SK-N-SH treated with all-trans-retinoic acid at 6 μM for 48 hours (cell line): ENCODE measurements around the gene PRKAG2.

Experiments used
- BACH2 ChIP-seq: fragments of 250-450 bp; sonication (Bioruptor Pico); IDR thresholded peaks from 2 replicates; pipeline ENCODE4 v1.9.0; 2021; ENCODE audit warnings: mild to moderate bottlenecking, borderline replicate concordance
- ISL1 ChIP-seq: fragments of 250-450 bp; sonication (Bioruptor Pico); IDR thresholded peaks from 2 replicates; pipeline ENCODE4 v2.1.2; 2022; ENCODE audit warnings: mild to moderate bottlenecking, moderate library complexity
- PPARA ChIP-seq: fragments of 250-450 bp; sonication (Bioruptor Pico); IDR thresholded peaks from 2 replicates; pipeline ENCODE4 v1.5.0; 2020; ENCODE audit warnings: mild to moderate bottlenecking, borderline replicate concordance
- RARB ChIP-seq: fragments of 250-450 bp; sonication (Bioruptor Pico); IDR thresholded peaks from 2 replicates; pipeline ENCODE4 v1.8.0; 2021; ENCODE audit warnings: mild to moderate bottlenecking, moderate library complexity
- TOX ChIP-seq: fragments of 250-450 bp; sonication (Bioruptor Pico); IDR thresholded peaks from 2 replicates; pipeline ENCODE4 v1.8.0; 2021; ENCODE audit warnings: mild to moderate bottlenecking, moderate library complexity, borderline replicate concordance
- ZC3H10 ChIP-seq: fragments of 250-450 bp; sonication (Bioruptor Pico); IDR thresholded peaks from 2 replicates; pipeline ENCODE4 v1.5.1; 2021; ENCODE audit warnings: mild to moderate bottlenecking, moderate library complexity
- ZFP3 ChIP-seq: fragments of 250-450 bp; sonication (Bioruptor Pico); IDR thresholded peaks from 2 replicates; pipeline ENCODE4 v1.5.0; 2020; ENCODE audit warnings: mild to moderate bottlenecking, moderate library complexity
- ZFP30 ChIP-seq: fragments of 450-650 bp; formaldehyde crosslinking; IDR thresholded peaks from 2 replicates; pipeline ENCODE4 v1.5.0; 2022; ENCODE audit warnings: mild to moderate bottlenecking, moderate library complexity
- ZNF8 ChIP-seq: fragments of 450-650 bp; formaldehyde crosslinking; IDR thresholded peaks from 2 replicates; pipeline ENCODE4 v1.5.0; 2020; ENCODE audit warnings: mild to moderate bottlenecking, moderate library complexity
- TF ChIP-seq, protein P1 (sequence below): fragments of 250-450 bp; sonication (Bioruptor Pico); IDR thresholded peaks from 2 replicates; pipeline ENCODE4 v1.5.0; 2020; ENCODE audit warnings: mild to moderate bottlenecking, moderate library complexity
- TF ChIP-seq, protein P2 (sequence below): fragments of 250-450 bp; sonication (Bioruptor Pico); IDR thresholded peaks from 2 replicates; pipeline ENCODE4 v1.8.0; 2020; ENCODE audit warnings: mild to moderate bottlenecking, moderate library complexity, borderline replicate concordance
- TF ChIP-seq, protein P3 (sequence below): fragments of 250-450 bp; sonication (Bioruptor Pico); IDR thresholded peaks from 2 replicates; pipeline ENCODE4 v1.5.1; 2020; ENCODE audit warnings: low read depth, mild to moderate bottlenecking, moderate library complexity
- TF ChIP-seq, protein P4 (sequence below): fragments of 250-450 bp; sonication (Bioruptor Pico); IDR thresholded peaks from 2 replicates; pipeline ENCODE4 v1.5.1; 2021; ENCODE audit warnings: mild to moderate bottlenecking, moderate library complexity

DNA sequence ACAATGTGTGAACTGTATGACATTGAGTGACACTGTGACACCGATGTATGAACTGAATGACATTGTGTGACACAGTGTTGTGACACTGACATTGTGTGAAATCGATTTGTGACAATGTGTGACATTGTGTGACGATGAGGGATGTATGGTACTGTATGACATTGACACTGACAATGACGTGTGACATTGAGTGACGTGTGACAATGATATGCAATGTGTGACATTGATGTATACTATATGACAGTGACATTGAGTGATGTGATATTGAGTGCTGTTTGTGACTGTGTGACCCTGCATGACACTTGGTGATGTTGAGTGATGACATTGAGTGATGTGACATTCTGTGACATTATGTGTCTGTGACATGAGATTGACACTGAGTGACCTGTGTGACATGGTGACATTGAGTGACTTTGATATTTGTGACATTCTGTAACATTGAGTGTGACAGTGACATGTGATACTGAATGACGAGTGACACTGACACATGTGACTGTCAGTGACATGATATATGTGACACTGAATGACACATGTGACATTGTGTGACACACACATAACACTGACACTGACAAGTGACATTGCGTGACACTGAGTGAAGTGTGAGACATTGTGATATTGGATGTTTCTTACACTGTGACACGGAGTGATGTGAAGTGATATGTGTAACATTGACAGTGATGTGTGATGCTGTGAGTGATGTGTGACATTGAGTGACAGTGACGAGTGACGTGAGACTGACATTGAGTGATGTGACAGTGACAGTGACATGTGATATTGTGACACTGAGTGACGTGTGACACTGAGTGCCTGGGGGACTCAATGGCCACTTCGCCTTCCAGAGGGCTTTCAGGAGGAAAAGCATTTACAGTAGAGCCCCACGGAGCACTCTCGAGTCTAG, 167.5 kb downstream of the PRKAG2 start:
- TF ChIP-seq ZC3H10 (no peak), BACH2 (CRISPR knock-in tag) (no peak), ZFP30 (no peak), ZNF8 (CRISPR knock-in tag) (no peak), PPARA (CRISPR knock-in tag) (no peak), ISL1 (no peak), RARB (CRISPR knock-in tag) (no peak), ZFP3 (CRISPR knock-in tag) (no peak), TOX (CRISPR knock-in tag) (no peak)
- TF ChIP-seq, protein P1, sequence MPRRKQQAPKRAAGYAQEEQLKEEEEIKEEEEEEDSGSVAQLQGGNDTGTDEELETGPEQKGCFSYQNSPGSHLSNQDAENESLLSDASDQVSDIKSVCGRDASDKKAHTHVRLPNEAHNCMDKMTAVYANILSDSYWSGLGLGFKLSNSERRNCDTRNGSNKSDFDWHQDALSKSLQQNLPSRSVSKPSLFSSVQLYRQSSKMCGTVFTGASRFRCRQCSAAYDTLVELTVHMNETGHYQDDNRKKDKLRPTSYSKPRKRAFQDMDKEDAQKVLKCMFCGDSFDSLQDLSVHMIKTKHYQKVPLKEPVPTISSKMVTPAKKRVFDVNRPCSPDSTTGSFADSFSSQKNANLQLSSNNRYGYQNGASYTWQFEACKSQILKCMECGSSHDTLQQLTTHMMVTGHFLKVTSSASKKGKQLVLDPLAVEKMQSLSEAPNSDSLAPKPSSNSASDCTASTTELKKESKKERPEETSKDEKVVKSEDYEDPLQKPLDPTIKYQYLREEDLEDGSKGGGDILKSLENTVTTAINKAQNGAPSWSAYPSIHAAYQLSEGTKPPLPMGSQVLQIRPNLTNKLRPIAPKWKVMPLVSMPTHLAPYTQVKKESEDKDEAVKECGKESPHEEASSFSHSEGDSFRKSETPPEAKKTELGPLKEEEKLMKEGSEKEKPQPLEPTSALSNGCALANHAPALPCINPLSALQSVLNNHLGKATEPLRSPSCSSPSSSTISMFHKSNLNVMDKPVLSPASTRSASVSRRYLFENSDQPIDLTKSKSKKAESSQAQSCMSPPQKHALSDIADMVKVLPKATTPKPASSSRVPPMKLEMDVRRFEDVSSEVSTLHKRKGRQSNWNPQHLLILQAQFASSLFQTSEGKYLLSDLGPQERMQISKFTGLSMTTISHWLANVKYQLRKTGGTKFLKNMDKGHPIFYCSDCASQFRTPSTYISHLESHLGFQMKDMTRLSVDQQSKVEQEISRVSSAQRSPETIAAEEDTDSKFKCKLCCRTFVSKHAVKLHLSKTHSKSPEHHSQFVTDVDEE (CRISPR knock-in tag) = no peak; the same call in 1 of the 2 replicates
- TF ChIP-seq, protein P2, sequence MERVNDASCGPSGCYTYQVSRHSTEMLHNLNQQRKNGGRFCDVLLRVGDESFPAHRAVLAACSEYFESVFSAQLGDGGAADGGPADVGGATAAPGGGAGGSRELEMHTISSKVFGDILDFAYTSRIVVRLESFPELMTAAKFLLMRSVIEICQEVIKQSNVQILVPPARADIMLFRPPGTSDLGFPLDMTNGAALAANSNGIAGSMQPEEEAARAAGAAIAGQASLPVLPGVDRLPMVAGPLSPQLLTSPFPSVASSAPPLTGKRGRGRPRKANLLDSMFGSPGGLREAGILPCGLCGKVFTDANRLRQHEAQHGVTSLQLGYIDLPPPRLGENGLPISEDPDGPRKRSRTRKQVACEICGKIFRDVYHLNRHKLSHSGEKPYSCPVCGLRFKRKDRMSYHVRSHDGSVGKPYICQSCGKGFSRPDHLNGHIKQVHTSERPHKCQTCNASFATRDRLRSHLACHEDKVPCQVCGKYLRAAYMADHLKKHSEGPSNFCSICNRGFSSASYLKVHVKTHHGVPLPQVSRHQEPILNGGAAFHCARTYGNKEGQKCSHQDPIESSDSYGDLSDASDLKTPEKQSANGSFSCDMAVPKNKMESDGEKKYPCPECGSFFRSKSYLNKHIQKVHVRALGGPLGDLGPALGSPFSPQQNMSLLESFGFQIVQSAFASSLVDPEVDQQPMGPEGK (CRISPR knock-in tag) = no peak
- TF ChIP-seq, protein P3, sequence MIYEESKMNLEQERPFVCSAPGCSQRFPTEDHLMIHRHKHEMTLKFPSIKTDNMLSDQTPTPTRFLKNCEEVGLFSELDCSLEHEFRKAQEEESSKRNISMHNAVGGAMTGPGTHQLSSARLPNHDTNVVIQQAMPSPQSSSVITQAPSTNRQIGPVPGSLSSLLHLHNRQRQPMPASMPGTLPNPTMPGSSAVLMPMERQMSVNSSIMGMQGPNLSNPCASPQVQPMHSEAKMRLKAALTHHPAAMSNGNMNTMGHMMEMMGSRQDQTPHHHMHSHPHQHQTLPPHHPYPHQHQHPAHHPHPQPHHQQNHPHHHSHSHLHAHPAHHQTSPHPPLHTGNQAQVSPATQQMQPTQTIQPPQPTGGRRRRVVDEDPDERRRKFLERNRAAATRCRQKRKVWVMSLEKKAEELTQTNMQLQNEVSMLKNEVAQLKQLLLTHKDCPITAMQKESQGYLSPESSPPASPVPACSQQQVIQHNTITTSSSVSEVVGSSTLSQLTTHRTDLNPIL = no peak
- TF ChIP-seq, protein P4, sequence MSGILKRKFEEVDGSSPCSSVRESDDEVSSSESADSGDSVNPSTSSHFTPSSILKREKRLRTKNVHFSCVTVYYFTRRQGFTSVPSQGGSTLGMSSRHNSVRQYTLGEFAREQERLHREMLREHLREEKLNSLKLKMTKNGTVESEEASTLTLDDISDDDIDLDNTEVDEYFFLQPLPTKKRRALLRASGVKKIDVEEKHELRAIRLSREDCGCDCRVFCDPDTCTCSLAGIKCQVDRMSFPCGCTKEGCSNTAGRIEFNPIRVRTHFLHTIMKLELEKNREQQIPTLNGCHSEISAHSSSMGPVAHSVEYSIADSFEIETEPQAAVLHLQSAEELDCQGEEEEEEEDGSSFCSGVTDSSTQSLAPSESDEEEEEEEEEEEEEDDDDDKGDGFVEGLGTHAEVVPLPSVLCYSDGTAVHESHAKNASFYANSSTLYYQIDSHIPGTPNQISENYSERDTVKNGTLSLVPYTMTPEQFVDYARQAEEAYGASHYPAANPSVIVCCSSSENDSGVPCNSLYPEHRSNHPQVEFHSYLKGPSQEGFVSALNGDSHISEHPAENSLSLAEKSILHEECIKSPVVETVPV (CRISPR knock-in tag) = no peak
